Measurements from ENCODE around the gene SLC35A1. TPM values are rescaled to one million over a fixed set of nuclear protein-coding genes. Genes with fewer than 3 reads are reported as not detected.

SLC35A1 gene
- total RNA-seq, 1 experiment from 2014 or later, result 9.9 TPM

DNA sequence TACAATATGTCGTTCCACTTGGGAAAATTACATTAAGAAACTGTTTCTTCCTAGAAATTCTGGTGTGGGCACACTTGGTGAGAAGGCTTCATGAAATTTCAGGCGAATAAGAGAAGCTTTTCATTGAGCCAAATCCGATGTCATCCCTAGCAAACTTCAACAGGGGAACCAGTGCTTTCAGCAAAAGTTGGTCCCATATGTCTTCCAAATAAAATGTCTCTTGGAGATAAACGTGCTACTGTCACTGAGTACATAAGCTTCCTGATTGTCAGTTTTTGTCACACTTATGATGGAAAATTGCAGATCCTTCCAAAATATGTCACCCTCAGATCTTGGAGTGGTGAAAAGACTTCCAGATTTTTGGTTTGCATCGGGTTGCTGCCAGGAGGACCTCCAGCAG is 31.1 kb upstream of the SLC35A1 start:
- POLR2A ChIA-PET (ENCODE audit: unreplicated experiment), result no interaction called here
- no TSS peak for BruUV-seq (replicated peaks)
- ATAC-seq, result no peak

DNA sequence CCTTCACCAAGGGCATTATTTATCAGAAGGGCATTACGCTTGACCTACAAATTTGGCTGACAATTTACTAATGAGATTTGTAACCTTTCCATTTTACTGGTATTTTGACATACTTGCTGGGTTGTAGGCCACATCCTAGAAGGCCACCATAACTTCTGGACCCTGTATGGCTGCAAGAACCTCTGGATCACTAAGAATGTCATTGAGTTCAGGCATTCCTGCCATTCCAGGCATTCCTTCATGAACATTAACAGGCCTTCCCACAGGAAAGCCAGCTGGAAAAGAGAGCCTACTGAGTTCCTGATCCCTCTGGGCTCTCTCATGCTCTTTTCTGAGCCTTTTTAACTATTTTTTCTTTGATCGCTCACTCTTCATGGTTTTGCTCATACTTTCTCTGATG is 28.4 kb upstream of the SLC35A1 start:
- Histone ChIP-seq H3K27ac (ENCODE audit: low read length) (no peak overlapping the region), H3K9me2 (replicated peaks; ENCODE audit: low read length) (no peaks in the 10 kb centered on the region), H3K4me1 (ENCODE audit: insufficient read depth, low read length) (no peaks in the 10 kb centered on the region), H3K9me3 (ENCODE audit: low read length) (no peaks in the 10 kb centered on the region), H2AFZ (ENCODE audit: low read length) (no peak overlapping the region), H3K79me2 (ENCODE audit: low read length) (no peaks in the 10 kb centered on the region), H3K9ac (ENCODE audit: low read length) (no peak overlapping the region), H3K36me3 (ENCODE audit: low read depth, low read length) (no peaks in the 10 kb centered on the region), H3F3A (ENCODE audit: low read length, unreplicated experiment) (no peaks in the 10 kb centered on the region), H3K4me3 (ENCODE audit: low read length) (no peak overlapping the region), H3K27me3 (ENCODE audit: low read length) (no peaks in the 10 kb centered on the region), H3K4me2 (ENCODE audit: low read length) (no peak overlapping the region), H4K20me1 (ENCODE audit: low read length) (no peaks in the 10 kb centered on the region)
- ChIA-PET POLR2A (ENCODE audit: unreplicated experiment) (no interaction called here), CTCF (no interaction called here)
- DNase-seq, result no peak
- intact Hi-C loops (cut with micrococcal nuclease), result no loop called here
- BruUV-seq (replicated peaks), result no TSS peak
- TF ChIP-seq EZH2phosphoT487 (IDR thresholded peaks at IDR 0.05; ENCODE audit: borderline replicate concordance, low read length) (no peak), EZH2 (IDR thresholded peaks at IDR 0.05; ENCODE audit: low read length, unreplicated experiment) (no peak), CTCF (conservative IDR thresholded peaks at IDR 0.05; ENCODE audit: low read depth, low read length) (no peak)
- ATAC-seq, result no peak

More for the DNA sequence above, 31.1 kb upstream of the SLC35A1 start:
- no peaks in the 10 kb centered on the region for H3K9me2 ChIP-seq (replicated peaks; ENCODE audit: low read length)
- no peak overlapping the region for H3K27ac ChIP-seq (ENCODE audit: low read length)
- H4K20me1 ChIP-seq (ENCODE audit: low read length), result no peaks in the 10 kb centered on the region
- no peak overlapping the region for H3K4me3 ChIP-seq (ENCODE audit: low read length)
- no peaks in the 10 kb centered on the region for H3F3A ChIP-seq (ENCODE audit: low read length, unreplicated experiment)
- intact Hi-C loops (cut with micrococcal nuclease), result no loop called here
- no peaks in the 10 kb centered on the region for H3K4me1 ChIP-seq (ENCODE audit: insufficient read depth, low read length)
- TF ChIP-seq EZH2phosphoT487 (IDR thresholded peaks at IDR 0.05; ENCODE audit: borderline replicate concordance, low read length) (no peak), EZH2 (IDR thresholded peaks at IDR 0.05; ENCODE audit: low read length, unreplicated experiment) (no peak), CTCF (conservative IDR thresholded peaks at IDR 0.05; ENCODE audit: low read depth, low read length) (no peak)
- no peak overlapping the region for H3K4me2 ChIP-seq (ENCODE audit: low read length)
- H3K27me3 ChIP-seq (ENCODE audit: low read length), result no peaks in the 10 kb centered on the region
- H3K36me3 ChIP-seq (ENCODE audit: low read depth, low read length), result no peaks in the 10 kb centered on the region
- no peak overlapping the region for H2AFZ ChIP-seq (ENCODE audit: low read length)
- H3K9ac ChIP-seq (ENCODE audit: low read length), result no peak overlapping the region
- no peaks in the 10 kb centered on the region for H3K9me3 ChIP-seq (ENCODE audit: low read length)
- CTCF ChIA-PET, result no interaction called here
- H3K79me2 ChIP-seq (ENCODE audit: low read length), result no peaks in the 10 kb centered on the region
- no peak for DNase-seq

- H3K4me1 ChIP-seq (ENCODE audit: insufficient read depth, low read length), result no peaks in the 10 kb centered on the region
- no peaks in the 10 kb centered on the region for H3K36me3 ChIP-seq (ENCODE audit: low read depth, low read length)
- intact Hi-C loops (cut with micrococcal nuclease), result no loop called here
- no peak overlapping the region for H3K9ac ChIP-seq (ENCODE audit: low read length)
- BruUV-seq (replicated peaks), result no TSS peak
- no peak for TF ChIP-seq EZH2 (IDR thresholded peaks at IDR 0.05; ENCODE audit: low read length, unreplicated experiment)
- no peak for TF ChIP-seq EZH2phosphoT487 (IDR thresholded peaks at IDR 0.05; ENCODE audit: borderline replicate concordance, low read length)
- no peak for TF ChIP-seq CTCF (conservative IDR thresholded peaks at IDR 0.05; ENCODE audit: low read depth, low read length)
- H3K4me3 ChIP-seq (ENCODE audit: low read length), result no peak overlapping the region
- H3K79me2 ChIP-seq (ENCODE audit: low read length), result no peaks in the 10 kb centered on the region
- DNase-seq (no peak), ATAC-seq (no peak)
- ChIA-PET CTCF (no interaction called here), POLR2A (ENCODE audit: unreplicated experiment) (no interaction called here)
- H3K9me3 ChIP-seq (ENCODE audit: low read length), result no peaks in the 10 kb centered on the region
- no peak overlapping the region for H2AFZ ChIP-seq (ENCODE audit: low read length)
- no peak overlapping the region for H3K4me2 ChIP-seq (ENCODE audit: low read length)
- H3K27me3 ChIP-seq (ENCODE audit: low read length), result peaks cover 3% of the 10 kb centered on the region; the same call in 1 of the 2 replicates
- no peaks in the 10 kb centered on the region for H3K9me2 ChIP-seq (replicated peaks; ENCODE audit: low read length)
- H3F3A ChIP-seq (ENCODE audit: low read length, unreplicated experiment), result no peaks in the 10 kb centered on the region
- no peak overlapping the region for H3K27ac ChIP-seq (ENCODE audit: low read length)
- H4K20me1 ChIP-seq (ENCODE audit: low read length), result no peaks in the 10 kb centered on the region
These were observed 7.7 kb upstream of the SLC35A1 start for GRCh38 chr6:87465051-87465450.
